ENCODE data around the gene RCOR1.

- TF ChIP-seq CTCF (optimal IDR thresholded peaks at IDR 0.05 in 1 of 3, IDR thresholded peaks at IDR 0.05 in 1 of 3, conservative IDR thresholded peaks at IDR 0.05 in 1 of 3; ENCODE audit: extremely low read depth in 1 of 3, insufficient read depth in 2 of 3, low read length in 3 of 3) (no peak), EZH2 (IDR thresholded peaks at IDR 0.05; ENCODE audit: low read length) (no peak)
Measured at GRCh38 chr14:102654298-102654697, 61.8 kb downstream of the RCOR1 start.

Measured in keratinocyte (primary cell).